ENCODE measurements around the gene PHKB.

PHKB gene

DNA sequence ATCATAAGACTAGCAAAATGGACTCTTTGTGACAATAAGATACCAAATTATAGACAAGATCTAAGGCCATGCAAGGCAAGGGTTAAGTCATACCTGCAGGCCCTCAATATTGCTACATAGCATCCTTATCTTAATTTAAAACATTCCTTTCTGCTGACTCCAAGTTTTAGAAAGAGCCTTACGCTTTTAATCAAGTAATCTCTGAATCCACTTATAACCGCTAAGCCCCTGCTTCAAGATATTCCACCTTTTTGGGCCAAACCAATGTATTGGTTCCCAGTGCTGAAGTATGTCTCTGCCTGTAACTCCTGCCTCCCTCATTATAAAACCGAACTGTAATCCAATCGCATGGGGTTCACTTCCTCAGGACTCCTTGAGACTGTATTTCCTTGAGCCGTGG is 255.4 kb downstream of the PHKB start:
- no peak overlapping the region for H3K4me3 ChIP-seq (ENCODE audit: low read length)
- no peak overlapping the region for H3K4me2 ChIP-seq (ENCODE audit: low read length)
- no peaks in the 10 kb centered on the region for H3K9me3 ChIP-seq (ENCODE audit: control insufficient read depth, insufficient read depth, low read length)
- H3K4me1 ChIP-seq (ENCODE audit: control insufficient read depth, low read length): no peaks in the 10 kb centered on the region
- H4K20me1 ChIP-seq (ENCODE audit: control insufficient read depth, insufficient read depth, low read depth, low read length): no peaks in the 10 kb centered on the region
- H3F3A ChIP-seq (ENCODE audit: control insufficient read depth, insufficient read depth): no peaks in the 10 kb centered on the region
- no peak overlapping the region for H3K27ac ChIP-seq (ENCODE audit: low read depth, low read length)
- TF ChIP-seq, protein P1, sequence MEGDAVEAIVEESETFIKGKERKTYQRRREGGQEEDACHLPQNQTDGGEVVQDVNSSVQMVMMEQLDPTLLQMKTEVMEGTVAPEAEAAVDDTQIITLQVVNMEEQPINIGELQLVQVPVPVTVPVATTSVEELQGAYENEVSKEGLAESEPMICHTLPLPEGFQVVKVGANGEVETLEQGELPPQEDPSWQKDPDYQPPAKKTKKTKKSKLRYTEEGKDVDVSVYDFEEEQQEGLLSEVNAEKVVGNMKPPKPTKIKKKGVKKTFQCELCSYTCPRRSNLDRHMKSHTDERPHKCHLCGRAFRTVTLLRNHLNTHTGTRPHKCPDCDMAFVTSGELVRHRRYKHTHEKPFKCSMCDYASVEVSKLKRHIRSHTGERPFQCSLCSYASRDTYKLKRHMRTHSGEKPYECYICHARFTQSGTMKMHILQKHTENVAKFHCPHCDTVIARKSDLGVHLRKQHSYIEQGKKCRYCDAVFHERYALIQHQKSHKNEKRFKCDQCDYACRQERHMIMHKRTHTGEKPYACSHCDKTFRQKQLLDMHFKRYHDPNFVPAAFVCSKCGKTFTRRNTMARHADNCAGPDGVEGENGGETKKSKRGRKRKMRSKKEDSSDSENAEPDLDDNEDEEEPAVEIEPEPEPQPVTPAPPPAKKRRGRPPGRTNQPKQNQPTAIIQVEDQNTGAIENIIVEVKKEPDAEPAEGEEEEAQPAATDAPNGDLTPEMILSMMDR (IDR thresholded peaks at IDR 0.05; ENCODE audit: low read depth, low read length, poor library complexity, severe bottlenecking): no peak
- no peak for TF ChIP-seq EZH2phosphoT487 (IDR thresholded peaks at IDR 0.05; ENCODE audit: borderline replicate concordance, low read length)
- H3K27me3 ChIP-seq (ENCODE audit: control insufficient read depth, low read length): no peaks in the 10 kb centered on the region
- no peaks in the 10 kb centered on the region for H3K36me3 ChIP-seq (ENCODE audit: control insufficient read depth, low read length)
- H3K79me2 ChIP-seq (ENCODE audit: control insufficient read depth, low read length): no peaks in the 10 kb centered on the region
- H3K9me2 ChIP-seq (replicated peaks; ENCODE audit: control insufficient read depth, low read length): no peaks in the 10 kb centered on the region

DNA sequence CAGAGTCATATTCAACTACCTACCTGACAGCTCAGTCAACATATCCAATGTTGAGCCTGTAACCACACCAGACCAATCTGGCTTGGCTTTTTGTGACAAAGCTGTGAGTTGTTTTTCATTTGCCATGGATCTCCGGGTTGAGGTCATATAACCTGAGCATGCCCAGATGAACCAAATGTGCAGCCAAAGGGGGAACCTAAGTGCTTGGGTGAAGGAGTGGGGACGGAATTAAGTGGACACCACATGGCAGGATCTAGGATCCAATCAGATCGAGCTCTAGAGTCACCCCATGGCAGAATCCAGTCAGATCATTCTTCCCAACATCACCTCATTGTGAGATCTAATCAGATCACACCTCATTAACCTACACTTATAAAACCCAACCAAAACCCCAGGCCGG is 258.6 kb downstream of the PHKB start:
- Histone ChIP-seq H3K27me3 (ENCODE audit: control insufficient read depth, low read length) (peaks cover 14% of the 10 kb centered on the region; the same call in 1 of the 2 replicates), H3K4me3 (ENCODE audit: low read length) (no peak overlapping the region), H3K4me2 (ENCODE audit: low read length) (no peak overlapping the region), H3K79me2 (ENCODE audit: control insufficient read depth, low read length) (no peaks in the 10 kb centered on the region), H3K4me1 (ENCODE audit: control insufficient read depth, low read length) (no peaks in the 10 kb centered on the region), H4K20me1 (ENCODE audit: control insufficient read depth, insufficient read depth, low read depth, low read length) (no peaks in the 10 kb centered on the region), H3K27ac (ENCODE audit: low read depth, low read length) (no peak overlapping the region), H3K9me3 (ENCODE audit: control insufficient read depth, insufficient read depth, low read length) (no peaks in the 10 kb centered on the region), H3K9me2 (replicated peaks; ENCODE audit: control insufficient read depth, low read length) (no peaks in the 10 kb centered on the region), H3F3A (ENCODE audit: control insufficient read depth, insufficient read depth) (no peaks in the 10 kb centered on the region), H3K36me3 (ENCODE audit: control insufficient read depth, low read length) (no peaks in the 10 kb centered on the region)
- TF ChIP-seq, protein P1 (IDR thresholded peaks at IDR 0.05; ENCODE audit: low read depth, low read length, poor library complexity, severe bottlenecking): no peak
- no peak for TF ChIP-seq EZH2phosphoT487 (IDR thresholded peaks at IDR 0.05; ENCODE audit: borderline replicate concordance, low read length)

DNA sequence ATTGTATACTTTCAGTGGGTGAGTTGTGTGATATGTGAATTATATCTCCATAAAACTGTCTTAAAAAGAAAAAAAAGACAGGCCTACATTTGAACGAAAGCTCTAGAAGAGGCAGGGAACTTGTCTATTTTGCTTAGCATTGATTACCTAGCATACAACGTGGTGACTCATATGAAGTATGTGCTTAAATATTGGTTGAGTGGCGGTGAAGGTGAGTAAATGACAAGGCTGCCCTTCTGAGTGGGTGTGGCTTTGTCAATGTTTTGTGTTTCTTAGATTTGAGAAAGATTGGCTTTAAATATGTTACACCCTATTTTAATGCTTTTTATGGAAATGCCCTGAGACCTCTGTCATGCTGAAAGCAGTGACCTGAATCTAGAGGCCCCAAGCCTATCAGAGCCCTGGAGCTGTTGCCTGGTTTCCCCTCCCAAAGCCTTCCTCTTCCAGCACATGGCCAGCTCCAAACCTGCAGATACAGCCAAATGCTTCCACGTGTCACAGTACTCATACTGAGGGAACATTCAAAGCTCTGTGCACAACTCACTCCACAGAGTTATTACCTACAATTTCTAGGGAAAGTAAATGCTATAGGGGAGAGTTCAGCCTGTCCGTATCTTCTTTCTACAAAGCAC is 260.0 kb downstream of the PHKB start:
- no peaks in the 10 kb centered on the region for H4K20me1 ChIP-seq (ENCODE audit: control insufficient read depth, insufficient read depth, low read depth, low read length)
- H3K79me2 ChIP-seq (ENCODE audit: control insufficient read depth, low read length): no peaks in the 10 kb centered on the region
- H3K9me3 ChIP-seq (ENCODE audit: control insufficient read depth, insufficient read depth, low read length): no peaks in the 10 kb centered on the region
- no peak overlapping the region for H3K4me3 ChIP-seq (ENCODE audit: low read length)
- H3K27ac ChIP-seq (ENCODE audit: low read depth, low read length): no peak overlapping the region
- peaks cover 25% of the 10 kb centered on the region; the same call in 1 of the 2 replicates for H3K27me3 ChIP-seq (ENCODE audit: control insufficient read depth, low read length)
- H3K4me2 ChIP-seq (ENCODE audit: low read length): no peak overlapping the region
- H3K4me1 ChIP-seq (ENCODE audit: control insufficient read depth, low read length): no peaks in the 10 kb centered on the region
- H3K36me3 ChIP-seq (ENCODE audit: control insufficient read depth, low read length): no peaks in the 10 kb centered on the region
- TF ChIP-seq, protein P1 (IDR thresholded peaks at IDR 0.05; ENCODE audit: low read depth, low read length, poor library complexity, severe bottlenecking): no peak
- TF ChIP-seq EZH2phosphoT487 (IDR thresholded peaks at IDR 0.05; ENCODE audit: borderline replicate concordance, low read length): no peak
- no peaks in the 10 kb centered on the region for H3F3A ChIP-seq (ENCODE audit: control insufficient read depth, insufficient read depth)
- no peaks in the 10 kb centered on the region for H3K9me2 ChIP-seq (replicated peaks; ENCODE audit: control insufficient read depth, low read length)

Data from DOHH2 (cell line).